Esophagus squamous epithelium (tissue), 4 donors: ENCODE measurements around the gene STK24.

Experiments used
- CTCF ChIP-seq, 6 experiments: fragments of 450-650 bp in 4 of 6; fragments of 200-600 bp in 2 of 6; sonication (generic) in 2 of 6; IDR thresholded peaks; one replicate each; pipeline ENCODE4 v1.5.1; 2016 to 2019; ENCODE audit warnings: antibody characterized with exemption in 6 of 6, mild to moderate bottlenecking in 4 of 6, moderate library complexity in 4 of 6
- POLR2A ChIP-seq, 4 donors: fragments of 450-650 bp; IDR thresholded peaks; one replicate each; pipeline ENCODE4 v1.6.1; 2017; ENCODE audit warnings: antibody characterized with exemption in 4 of 4, mild to moderate bottlenecking in 4 of 4, moderate library complexity in 3 of 4

GRCh38 chr13:98524391-98524790 lies 52.5 kb downstream of the STK24 start:
- TF ChIP-seq CTCF (IDR thresholded peaks at IDR 0.05), result no peak
- no peak for TF ChIP-seq POLR2A (IDR thresholded peaks at IDR 0.05)
